ENCODE data around the gene ALDH8A1. TPM values are rescaled to one million over a fixed set of nuclear protein-coding genes. Genes with fewer than 3 reads are reported as not detected.
"Not testable (repeated sequence)": the region's sequence is repeated elsewhere in the genome, so short reads cannot be mapped to it uniquely, and the experiment has no call there.

Gene ALDH8A1
- total RNA-seq, 2 donors from 2014 or later = 3.9 to 5.2 TPM

DNA sequence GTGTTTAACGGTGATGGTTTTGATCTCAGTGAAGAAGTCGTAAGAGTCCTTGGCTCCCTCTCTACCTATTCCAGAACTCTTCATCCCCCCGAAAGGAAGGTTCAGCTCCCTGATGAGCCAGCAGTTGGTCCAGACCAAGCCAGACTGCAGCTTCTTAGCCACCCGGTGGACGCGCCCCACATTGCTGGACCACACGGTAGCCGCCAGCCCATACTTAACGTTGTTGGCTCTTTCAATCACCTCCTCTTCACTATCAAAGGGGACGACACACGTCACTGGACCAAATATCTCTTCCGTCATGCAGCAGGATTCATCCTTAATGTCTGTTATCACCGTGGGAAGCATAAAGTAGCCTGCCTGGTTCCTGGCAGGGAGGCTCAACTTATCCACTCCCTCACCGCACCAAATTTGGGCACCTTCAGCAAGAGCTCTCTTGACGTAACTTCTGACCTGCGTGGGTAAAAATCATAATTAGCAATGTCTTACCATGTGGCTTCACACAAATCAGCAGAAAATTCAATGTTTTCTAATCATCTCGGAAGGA lies 31.4 kb downstream of the ALDH8A1 start:
- no peak overlapping the region for H3K4me3 Mint-ChIP-seq
- no peaks in the 10 kb centered on the region for H3K4me1 Mint-ChIP-seq (ENCODE audit: low read depth in 2 of 2)
- H3K27me3 Mint-ChIP-seq = no peaks in the 10 kb centered on the region
- H3K36me3 Mint-ChIP-seq = no peaks in the 10 kb centered on the region
- no peak for DNase-seq (ENCODE audit: low spot score)
- H3K9me3 Mint-ChIP-seq = no peaks in the 10 kb centered on the region
- H3K27ac Mint-ChIP-seq = no peak overlapping the region
- ATAC-seq = no peak

DNA sequence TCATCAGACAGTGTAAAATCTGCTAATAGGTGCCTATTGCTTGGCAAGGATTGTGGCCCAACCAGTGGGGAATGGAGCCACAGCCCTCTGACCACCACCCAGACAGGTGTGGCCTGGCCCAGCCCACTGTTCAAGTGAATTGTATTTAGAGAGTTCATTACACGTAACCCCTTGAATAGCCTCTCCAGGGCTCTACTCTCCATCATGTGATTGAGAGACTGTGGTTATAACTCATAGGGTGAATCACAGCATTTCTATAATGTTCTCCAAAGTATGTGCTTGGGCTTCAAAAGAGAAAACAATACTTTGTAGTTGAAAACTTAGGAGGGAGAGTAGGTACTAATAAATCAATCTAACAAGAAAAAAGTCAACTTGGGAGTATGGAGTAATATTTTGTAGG lies 38.4 kb downstream of the ALDH8A1 start:
- Mint-ChIP-seq H3K36me3 (no peaks in the 10 kb centered on the region), H3K27ac (no peak overlapping the region), H3K4me3 (no peak overlapping the region), H3K4me1 (ENCODE audit: low read depth in 2 of 2) (no peaks in the 10 kb centered on the region), H3K27me3 (peaks cover 0 to 2% of the 10 kb centered on the region in 2 donors), H3K9me3 (no peaks in the 10 kb centered on the region)
- DNase-seq (ENCODE audit: low spot score) (no peak), ATAC-seq (no peak)

DNA sequence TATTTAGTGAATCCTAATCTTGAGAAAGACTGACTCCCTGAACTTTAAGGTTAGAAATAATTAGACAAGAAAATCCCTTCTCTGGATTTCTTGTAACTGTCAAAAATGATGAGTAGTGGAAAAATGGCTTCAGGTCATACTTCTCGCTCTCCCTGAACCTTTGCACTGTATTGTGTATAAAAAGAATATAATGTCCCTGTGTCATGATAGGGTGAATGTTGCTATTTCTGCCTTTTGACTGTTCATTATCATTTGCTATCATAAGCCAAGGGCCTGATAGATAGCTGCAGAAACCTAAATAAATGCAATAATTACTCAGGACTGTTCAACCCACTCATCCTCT lies 39.3 kb downstream of the ALDH8A1 start:
- no peaks in the 10 kb centered on the region for H3K36me3 Mint-ChIP-seq
- no peaks in the 10 kb centered on the region for H3K4me1 Mint-ChIP-seq (ENCODE audit: low read depth in 2 of 2)
- H3K9me3 Mint-ChIP-seq = no peaks in the 10 kb centered on the region
- H3K27ac Mint-ChIP-seq = no peak overlapping the region
- DNase-seq (ENCODE audit: low spot score) = no peak
- no peak for ATAC-seq
- H3K27me3 Mint-ChIP-seq = peaks cover 0 to 2% of the 10 kb centered on the region in 2 donors
- no peak overlapping the region for H3K4me3 Mint-ChIP-seq

DNA sequence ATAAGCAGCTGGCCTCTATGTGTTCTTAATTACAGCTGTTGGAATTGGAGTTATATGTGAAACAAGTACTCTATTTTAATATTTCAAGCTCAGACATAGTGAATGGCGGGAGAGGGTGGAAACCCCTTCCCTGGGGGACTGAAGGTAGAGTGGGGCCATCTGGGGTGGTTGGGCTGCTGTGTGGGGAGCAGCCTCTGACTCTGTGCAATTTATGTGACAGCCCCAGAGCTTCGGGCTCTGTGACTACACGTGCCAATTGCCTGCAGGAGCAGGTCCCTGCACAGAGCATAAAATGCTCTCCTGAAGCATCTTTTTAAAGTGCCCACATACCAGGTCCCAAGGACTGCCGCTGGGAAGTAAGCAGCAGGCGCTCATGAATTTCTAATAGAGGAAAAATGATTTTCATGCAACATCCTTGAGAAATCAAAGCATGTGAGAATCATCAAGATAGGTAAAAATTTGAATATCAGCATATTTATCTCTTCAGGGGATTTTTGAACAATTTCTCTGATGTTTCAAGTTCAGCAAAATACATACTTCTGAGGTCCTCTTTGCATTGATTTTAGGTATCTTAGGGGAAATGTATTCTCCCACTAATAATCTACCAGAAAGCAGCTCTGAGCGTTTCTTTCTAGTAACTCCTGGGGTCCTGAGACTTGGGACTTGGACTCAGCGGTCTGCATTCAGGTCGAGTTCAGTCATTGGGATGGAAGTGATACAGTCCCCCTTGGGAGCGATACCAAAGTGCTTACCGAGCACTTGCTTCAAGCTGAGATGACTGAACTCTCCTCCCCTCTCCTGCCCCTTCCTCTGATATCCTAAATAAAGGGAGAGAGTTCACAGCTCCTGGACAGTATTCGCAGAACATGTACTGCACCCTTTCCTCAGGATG lies 40.0 kb downstream of the ALDH8A1 start:
- H3K36me3 Mint-ChIP-seq = no peaks in the 10 kb centered on the region
- H3K27me3 Mint-ChIP-seq = peaks cover 0 to 2% of the 10 kb centered on the region in 2 donors
- no peaks in the 10 kb centered on the region for H3K9me3 Mint-ChIP-seq
- no peaks in the 10 kb centered on the region for H3K4me1 Mint-ChIP-seq (ENCODE audit: low read depth in 2 of 2)
- no peak overlapping the region for H3K27ac Mint-ChIP-seq
- no peak overlapping the region for H3K4me3 Mint-ChIP-seq
- peak; percentile 41 to 64 for ATAC-seq
- DNase-seq (ENCODE audit: low spot score) = no peak

DNA sequence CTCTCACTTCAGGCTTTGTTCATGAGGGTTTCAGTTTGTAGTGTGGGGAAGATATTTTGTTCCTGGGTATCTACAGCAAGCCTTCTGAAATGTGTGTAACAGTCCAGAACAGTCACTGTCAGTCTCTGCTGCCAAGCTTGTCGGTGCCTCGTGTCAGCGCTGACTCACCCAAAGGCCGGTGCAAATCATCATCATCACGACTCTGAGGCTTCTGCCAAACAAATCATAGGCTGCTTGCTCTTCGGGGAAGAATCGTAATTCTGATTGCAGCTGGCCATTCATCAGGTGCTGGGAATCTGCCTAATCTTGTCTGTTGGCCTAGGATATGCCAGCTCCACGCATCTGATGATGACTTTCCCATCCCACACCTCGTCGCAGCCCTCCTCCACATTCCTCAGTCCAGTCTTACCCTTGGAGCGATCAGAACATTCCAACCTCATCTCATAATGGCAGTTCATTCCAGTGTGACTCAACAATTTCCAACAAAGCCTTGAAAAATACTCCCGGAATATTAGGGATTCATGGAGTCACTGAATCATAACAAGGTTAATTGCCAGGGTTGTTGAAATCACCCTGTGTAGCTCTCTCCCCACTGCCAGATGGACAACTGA lies 40.9 kb downstream of the ALDH8A1 start:
- Mint-ChIP-seq H3K9me3 (no peaks in the 10 kb centered on the region), H3K4me3 (no peak overlapping the region), H3K27me3 (peaks cover 0 to 2% of the 10 kb centered on the region in 2 donors), H3K36me3 (no peaks in the 10 kb centered on the region), H3K4me1 (ENCODE audit: low read depth in 2 of 2) (no peaks in the 10 kb centered on the region), H3K27ac (no peak overlapping the region)
- DNase-seq (ENCODE audit: low spot score) = no peak
- peak; percentile 38 to 53 for ATAC-seq

DNA sequence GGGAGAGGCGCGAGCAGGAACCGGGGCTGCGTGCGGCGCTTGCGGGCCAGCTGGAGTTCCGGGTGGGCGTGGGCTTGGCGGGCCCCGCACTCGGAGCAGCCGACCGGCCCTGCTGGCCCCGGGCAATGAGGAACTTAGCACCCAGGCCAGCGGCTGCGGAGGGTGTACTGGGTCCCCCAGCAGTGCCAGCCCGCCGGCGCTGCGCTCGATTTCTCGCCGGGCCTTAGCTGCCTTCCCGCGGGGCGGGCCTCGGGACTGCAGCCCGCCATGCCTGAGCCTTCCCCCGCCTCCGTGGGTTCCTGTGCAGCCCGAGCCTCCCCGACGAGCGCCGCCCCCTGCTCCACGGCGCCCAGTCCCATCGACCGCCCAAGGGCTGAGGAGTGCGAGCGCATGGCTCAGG lies 45.2 kb downstream of the ALDH8A1 start:
- not testable (repeated sequence) for ATAC-seq; H3K4me3 Mint-ChIP-seq; H3K36me3 Mint-ChIP-seq; H3K4me1 Mint-ChIP-seq (ENCODE audit: low read depth in 2 of 2); H3K27me3 Mint-ChIP-seq; DNase-seq (ENCODE audit: low spot score); H3K27ac Mint-ChIP-seq; H3K9me3 Mint-ChIP-seq

DNA sequence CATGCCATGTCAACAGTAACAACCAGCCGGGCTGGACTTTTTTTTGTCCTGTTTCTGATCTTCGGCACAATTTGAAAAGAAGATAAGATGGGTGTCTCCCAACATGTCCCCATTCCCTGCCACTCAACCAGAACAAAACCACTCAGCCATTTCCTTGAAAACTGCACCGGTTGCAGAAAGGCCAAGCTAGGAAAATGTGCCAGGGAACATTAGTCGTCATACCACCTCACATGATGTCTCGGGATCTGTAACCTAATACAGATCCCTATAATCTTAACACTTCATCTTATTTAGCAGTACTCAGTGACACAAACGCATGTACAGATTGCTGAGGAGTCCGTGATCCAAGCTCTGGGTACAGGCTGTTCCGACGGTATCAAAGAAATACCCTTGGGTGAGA lies 46.5 kb downstream of the ALDH8A1 start:
- Mint-ChIP-seq H3K4me3 (no peak overlapping the region), H3K9me3 (no peaks in the 10 kb centered on the region), H3K4me1 (ENCODE audit: low read depth in 2 of 2) (no peaks in the 10 kb centered on the region), H3K27me3 (no peaks in the 10 kb centered on the region), H3K27ac (no peak overlapping the region), H3K36me3 (no peaks in the 10 kb centered on the region)
- ATAC-seq (no peak), DNase-seq (ENCODE audit: low spot score) (no peak)

DNA sequence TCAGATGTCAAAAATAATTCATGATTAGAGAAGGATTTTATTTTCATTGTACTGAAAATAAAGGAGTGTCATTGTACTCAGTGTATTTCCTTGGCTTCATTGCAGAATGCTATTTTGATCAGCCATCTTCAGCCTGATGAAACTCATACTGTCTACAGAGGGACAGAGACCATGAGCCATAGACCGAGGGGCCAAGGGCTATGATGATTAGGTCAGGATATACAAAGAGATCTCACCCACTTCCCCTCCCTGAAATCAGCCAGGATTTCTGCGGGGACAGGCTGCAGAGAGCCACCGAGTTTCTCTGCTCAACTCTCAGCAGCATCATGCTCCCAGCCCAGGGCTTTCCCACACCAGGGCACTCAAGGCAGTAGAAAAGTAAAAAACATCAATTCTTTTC lies 47.0 kb downstream of the ALDH8A1 start:
- Mint-ChIP-seq H3K9me3 (no peaks in the 10 kb centered on the region), H3K27ac (no peak overlapping the region), H3K36me3 (no peaks in the 10 kb centered on the region), H3K27me3 (no peaks in the 10 kb centered on the region), H3K4me1 (ENCODE audit: low read depth in 2 of 2) (no peaks in the 10 kb centered on the region), H3K4me3 (no peak overlapping the region)
- ATAC-seq (peak; percentile 12 to 13), DNase-seq (ENCODE audit: low spot score) (no peak)

DNA sequence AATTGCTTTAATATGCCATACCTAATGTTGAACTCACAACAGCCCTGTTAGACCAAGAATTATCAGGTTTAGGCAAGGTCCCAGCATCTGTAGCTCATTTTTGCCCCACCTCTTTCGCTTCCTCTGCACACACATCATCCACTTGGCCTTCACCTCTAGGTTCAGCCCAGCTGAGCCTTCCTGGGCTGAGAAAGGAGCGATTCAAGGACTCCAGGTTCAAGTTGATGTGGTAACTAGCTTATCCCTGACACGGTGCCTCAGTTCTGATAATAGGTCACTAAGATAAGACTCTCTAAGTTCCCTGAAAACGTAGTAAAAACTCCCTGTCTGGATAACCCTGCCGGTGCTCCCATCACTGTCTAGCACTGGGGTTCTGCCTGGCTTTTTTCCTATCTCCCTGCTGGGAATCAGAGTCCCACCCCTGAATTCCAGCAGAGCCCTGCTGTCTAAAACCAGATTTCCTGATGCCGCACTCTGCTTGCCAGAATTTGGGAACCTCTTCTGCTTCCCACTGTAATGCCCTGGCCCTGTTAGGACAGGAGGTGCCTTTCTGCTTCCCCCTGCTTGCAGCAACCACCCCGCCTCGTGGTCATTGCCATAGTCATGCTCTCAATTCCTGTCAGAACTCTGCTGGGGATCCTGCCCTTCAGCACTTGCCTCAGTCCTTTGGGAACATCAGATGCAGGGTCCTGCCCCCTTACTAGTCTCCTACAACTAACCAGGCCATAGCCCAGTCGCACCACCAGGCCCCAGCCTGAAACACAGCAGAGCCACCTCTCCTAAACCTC lies 47.6 kb downstream of the ALDH8A1 start:
- no peaks in the 10 kb centered on the region for H3K27me3 Mint-ChIP-seq
- H3K36me3 Mint-ChIP-seq = no peaks in the 10 kb centered on the region
- no peak overlapping the region for H3K27ac Mint-ChIP-seq
- no peaks in the 10 kb centered on the region for H3K4me1 Mint-ChIP-seq (ENCODE audit: low read depth in 2 of 2)
- no peaks in the 10 kb centered on the region for H3K9me3 Mint-ChIP-seq
- ATAC-seq = peak in 1 of 2 donors; percentile 48
- DNase-seq (ENCODE audit: low spot score) = no peak
- H3K4me3 Mint-ChIP-seq = no peak overlapping the region

DNA sequence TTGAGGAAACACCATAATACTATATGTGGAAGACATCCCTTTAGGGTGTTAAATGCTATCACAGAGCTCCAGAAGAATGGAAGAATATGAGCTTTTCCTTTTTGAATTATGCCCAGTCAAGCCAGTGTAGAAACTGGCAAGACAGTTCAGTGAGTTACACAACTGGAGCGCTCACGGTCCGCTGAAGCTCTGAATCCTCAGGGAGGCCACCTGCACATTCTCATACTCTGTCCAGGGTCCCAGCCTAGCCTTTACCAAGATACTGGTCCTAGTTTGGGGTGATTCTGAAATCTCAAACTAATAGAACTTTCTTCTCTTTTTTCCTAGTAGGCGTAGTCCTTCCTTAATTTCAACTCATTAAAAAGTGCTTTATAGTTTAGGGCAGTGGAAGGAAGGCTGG lies 51.3 kb downstream of the ALDH8A1 start:
- peaks cover 6 to 12% of the 10 kb centered on the region in 2 donors for H3K27me3 Mint-ChIP-seq
- no peaks in the 10 kb centered on the region for H3K36me3 Mint-ChIP-seq
- no peaks in the 10 kb centered on the region for H3K4me1 Mint-ChIP-seq (ENCODE audit: low read depth in 2 of 2)
- ATAC-seq (no peak), DNase-seq (ENCODE audit: low spot score) (no peak)
- H3K9me3 Mint-ChIP-seq = no peaks in the 10 kb centered on the region
- H3K27ac Mint-ChIP-seq = no peak overlapping the region
- H3K4me3 Mint-ChIP-seq = no peak overlapping the region

DNA sequence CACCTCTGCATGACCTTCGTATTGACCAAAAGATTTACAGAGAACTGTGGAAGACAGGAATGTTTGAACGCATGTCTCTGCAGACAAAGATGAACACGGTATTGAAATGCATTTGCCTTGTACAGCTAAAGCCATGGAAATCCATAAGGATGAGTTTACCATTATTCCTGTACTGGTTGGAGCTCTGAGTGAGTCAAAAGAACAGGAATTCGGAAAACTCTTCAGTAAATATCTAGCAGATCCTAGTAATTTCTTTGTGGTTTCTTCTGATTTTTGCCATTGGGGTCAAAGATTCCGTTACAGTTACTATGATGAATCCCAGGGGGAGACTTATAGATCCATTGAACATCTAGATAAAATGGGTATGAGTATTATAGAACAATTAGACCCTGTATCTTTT lies 51.7 kb downstream of the ALDH8A1 start:
- ATAC-seq; H3K9me3 Mint-ChIP-seq; DNase-seq (ENCODE audit: low spot score); H3K27ac Mint-ChIP-seq; H3K36me3 Mint-ChIP-seq; H3K4me3 Mint-ChIP-seq; H3K4me1 Mint-ChIP-seq (ENCODE audit: low read depth in 2 of 2): not testable (repeated sequence)
- peaks cover 6 to 13% of the 10 kb centered on the region in 2 donors for H3K27me3 Mint-ChIP-seq

DNA sequence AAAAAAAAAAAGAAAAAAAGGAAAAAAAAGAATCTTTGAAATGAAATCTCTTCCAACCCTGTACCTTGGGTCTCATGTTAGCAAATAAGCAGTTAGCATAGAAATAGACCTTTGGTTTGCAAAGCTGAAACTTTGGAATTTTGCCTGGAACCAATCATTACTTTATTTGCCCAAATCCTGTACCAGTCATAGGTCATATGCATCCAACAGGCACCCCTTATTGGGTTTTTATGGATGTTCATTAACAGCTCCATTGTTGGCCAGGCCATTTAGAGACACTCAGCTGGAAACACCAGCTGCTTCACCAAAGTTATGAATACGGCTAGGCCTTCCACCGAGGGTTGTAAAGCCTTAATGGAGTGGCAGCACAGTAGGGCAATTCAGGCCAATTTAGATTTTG lies 53.0 kb downstream of the ALDH8A1 start:
- H3K36me3 Mint-ChIP-seq = no peaks in the 10 kb centered on the region

DNA sequence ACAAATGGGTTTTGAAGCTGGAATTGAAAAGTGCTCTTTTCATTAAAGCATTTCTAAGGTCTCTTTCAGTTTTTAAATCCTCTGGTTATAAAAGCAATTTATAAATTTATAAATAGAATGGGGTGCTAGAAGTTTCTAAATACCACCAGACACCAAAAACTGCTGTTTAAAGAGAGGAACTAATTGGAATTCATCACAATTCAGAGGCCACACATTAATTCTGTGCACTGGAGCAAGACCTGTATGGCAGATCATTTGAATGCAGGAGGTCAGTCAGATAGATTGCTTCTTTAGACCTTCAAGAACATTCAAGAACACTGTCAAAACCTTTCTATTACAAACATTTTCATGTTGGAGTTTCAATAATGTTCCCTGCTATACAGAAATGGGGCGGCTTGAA lies 55.1 kb downstream of the ALDH8A1 start:
- peaks cover 13 to 25% of the 10 kb centered on the region in 2 donors for H3K27me3 Mint-ChIP-seq

More for the DNA sequence above, 53.0 kb downstream of the ALDH8A1 start:
- DNase-seq (ENCODE audit: low spot score) = no peak
- Mint-ChIP-seq H3K9me3 (no peaks in the 10 kb centered on the region), H3K27ac (no peak overlapping the region), H3K27me3 (peaks cover 10 to 25% of the 10 kb centered on the region in 2 donors), H3K4me1 (ENCODE audit: low read depth in 2 of 2) (no peaks in the 10 kb centered on the region), H3K4me3 (no peak overlapping the region)
- no peak for ATAC-seq

DNA sequence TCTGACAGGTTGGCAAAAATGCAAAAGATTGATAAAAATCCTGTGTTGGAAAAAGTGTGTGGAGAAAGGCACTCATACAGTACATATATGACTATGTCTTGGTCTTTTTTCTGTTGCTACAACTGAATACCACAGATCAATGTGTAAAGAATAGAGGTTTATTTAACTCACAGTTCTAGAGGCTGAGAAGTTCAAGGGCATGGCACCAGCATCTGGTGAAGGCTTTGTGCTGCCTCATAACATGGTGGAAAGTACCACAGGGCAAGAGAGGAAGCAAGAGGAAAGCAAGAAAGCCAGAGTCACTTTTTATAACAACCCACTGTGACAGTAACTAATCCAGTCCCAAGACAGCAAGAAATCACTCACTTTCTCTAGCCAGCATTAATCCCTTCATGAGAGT lies 57.5 kb downstream of the ALDH8A1 start:
- H3K4me3 Mint-ChIP-seq = no peak overlapping the region
- DNase-seq (ENCODE audit: low spot score) (no peak), ATAC-seq (no peak)
- no peaks in the 10 kb centered on the region for H3K36me3 Mint-ChIP-seq
- no peak overlapping the region for H3K27ac Mint-ChIP-seq
- no peaks in the 10 kb centered on the region for H3K9me3 Mint-ChIP-seq
- H3K4me1 Mint-ChIP-seq (ENCODE audit: low read depth in 2 of 2) = no peaks in the 10 kb centered on the region
- H3K27me3 Mint-ChIP-seq = peaks cover 16 to 32% of the 10 kb centered on the region in 2 donors

More for the DNA sequence above, 55.1 kb downstream of the ALDH8A1 start:
- Mint-ChIP-seq H3K9me3 (no peaks in the 10 kb centered on the region), H3K27ac (no peak overlapping the region), H3K36me3 (no peaks in the 10 kb centered on the region), H3K4me1 (ENCODE audit: low read depth in 2 of 2) (no peaks in the 10 kb centered on the region), H3K4me3 (no peak overlapping the region)
- no peak for DNase-seq (ENCODE audit: low spot score)
- ATAC-seq = no peak
